HEK293 (cell line): ENCODE data around the gene C1orf198.

Experiments
- BCL6B ChIP-seq: fragments of 450-650 bp; formaldehyde crosslinking; IDR thresholded peaks from 2 replicates; pipeline ENCODE4 v1.5.1; 2017; ENCODE audit warnings: missing biosample characterization, missing genetic modification characterization
- EGR2 ChIP-seq: fragments of 450-650 bp; formaldehyde crosslinking; IDR thresholded peaks from 2 replicates; pipeline ENCODE4 v1.5.1; 2016; ENCODE audit warnings: low read depth, missing biosample characterization, missing genetic modification characterization
- GLI4 ChIP-seq: fragments of 450-650 bp; formaldehyde crosslinking; IDR thresholded peaks from 2 replicates; pipeline ENCODE4 v1.5.1; 2016; ENCODE audit warnings: missing biosample characterization, missing genetic modification characterization
- HIC1 ChIP-seq: fragments of 450-650 bp; formaldehyde crosslinking; IDR thresholded peaks from 2 replicates; pipeline ENCODE4 v1.5.1; 2016; ENCODE audit warnings: missing biosample characterization, missing genetic modification characterization
- HOXC10 ChIP-seq: sonication (generic); formaldehyde crosslinking; IDR thresholded peaks from 2 replicates; pipeline ENCODE4 v1.8.1; 2023; ENCODE audit warnings: mild to moderate bottlenecking, missing genetic modification reagents
- KLF9 ChIP-seq: fragments of 450-650 bp; formaldehyde crosslinking; IDR thresholded peaks from 2 replicates; pipeline ENCODE4 v1.5.1; 2016; ENCODE audit warnings: missing biosample characterization, missing genetic modification characterization, low read depth
- PATZ1 ChIP-seq: fragments of 450-650 bp; formaldehyde crosslinking; IDR thresholded peaks from 2 replicates; pipeline ENCODE4 v1.5.1; 2016; ENCODE audit warnings: missing biosample characterization, missing genetic modification characterization
- SCRT2 ChIP-seq: fragments of 450-650 bp; formaldehyde crosslinking; IDR thresholded peaks from 2 replicates; pipeline ENCODE4 v1.5.1; 2016; ENCODE audit warnings: missing biosample characterization, missing genetic modification characterization
- TRIM28 ChIP-seq: IDR thresholded peaks from 2 replicates; pipeline ENCODE4 v1.6.1; 2011; ENCODE audit warnings: low read length, control low read depth, borderline replicate concordance
- WT1 ChIP-seq: fragments of 450-650 bp; formaldehyde crosslinking; IDR thresholded peaks from 2 replicates; pipeline ENCODE4 v1.5.1; 2016; ENCODE audit warnings: missing biosample characterization, missing genetic modification characterization
- YY2 ChIP-seq: fragments of 450-650 bp; formaldehyde crosslinking; IDR thresholded peaks from 2 replicates; pipeline ENCODE4 v1.5.1; 2016; ENCODE audit warnings: missing biosample characterization, missing genetic modification characterization
- ZFHX2 ChIP-seq: fragments of 450-650 bp; formaldehyde crosslinking; conservative IDR thresholded peaks from 2 replicates; pipeline ENCODE4 v1.5.1; 2016; ENCODE audit warnings: missing biosample characterization, missing genetic modification characterization
- ZFP3 ChIP-seq: fragments of 450-650 bp; formaldehyde crosslinking; IDR thresholded peaks from 2 replicates; pipeline ENCODE4 v1.5.1; 2016; ENCODE audit warnings: low read depth, missing biosample characterization, missing genetic modification characterization
- ZNF174 ChIP-seq: fragments of 450-650 bp; formaldehyde crosslinking; IDR thresholded peaks from 2 replicates; pipeline ENCODE4 v1.5.0; 2017; ENCODE audit warnings: missing biosample characterization, mild to moderate bottlenecking, missing genetic modification characterization
- ZNF2 ChIP-seq: fragments of 450-650 bp; formaldehyde crosslinking; IDR thresholded peaks from 2 replicates; pipeline ENCODE4 v1.5.1; 2016; ENCODE audit warnings: missing biosample characterization, missing genetic modification characterization
- ZNF211 ChIP-seq: fragments of 450-650 bp; formaldehyde crosslinking; IDR thresholded peaks from 2 replicates; pipeline ENCODE4 v1.5.1; 2016; ENCODE audit warnings: low read depth, missing biosample characterization, missing genetic modification characterization
- ZNF24 ChIP-seq: fragments of 450-650 bp; formaldehyde crosslinking; IDR thresholded peaks from 2 replicates; pipeline ENCODE4 v1.5.1; 2016; ENCODE audit warnings: missing biosample characterization, missing genetic modification characterization
- ZNF398 ChIP-seq: fragments of 450-650 bp; formaldehyde crosslinking; IDR thresholded peaks from 2 replicates; pipeline ENCODE4 v1.5.1; 2017; ENCODE audit warnings: missing biosample characterization, missing genetic modification characterization
- ZNF48 ChIP-seq: fragments of 450-650 bp; formaldehyde crosslinking; IDR thresholded peaks from 2 replicates; pipeline ENCODE4 v1.5.1; 2016; ENCODE audit warnings: missing biosample characterization, missing genetic modification characterization
- ZNF510 ChIP-seq: fragments of 450-650 bp; formaldehyde crosslinking; IDR thresholded peaks from 2 replicates; pipeline ENCODE4 v1.5.1; 2018; ENCODE audit warnings: mild to moderate bottlenecking, missing genetic modification characterization, missing biosample characterization; ENCODE audit not compliant: insufficient replicate concordance
- ZNF521 ChIP-seq: fragments of 450-650 bp; formaldehyde crosslinking; IDR thresholded peaks from 2 replicates; pipeline ENCODE4 v1.5.1; 2017; ENCODE audit warnings: missing biosample characterization, mild to moderate bottlenecking, missing genetic modification characterization
- ZNF555 ChIP-seq: fragments of 450-650 bp; formaldehyde crosslinking; conservative IDR thresholded peaks from 2 replicates; pipeline ENCODE4 v1.5.1; 2017; ENCODE audit warnings: missing biosample characterization, mild to moderate bottlenecking, missing genetic modification characterization, inconsistent platforms
- ZNF561 ChIP-seq: fragments of 450-650 bp; IDR thresholded peaks from 2 replicates; pipeline ENCODE4 v1.5.1; 2018; ENCODE audit warnings: missing biosample characterization, missing genetic modification characterization, borderline replicate concordance
- ZNF600 ChIP-seq: fragments of 450-650 bp; formaldehyde crosslinking; IDR thresholded peaks from 2 replicates; pipeline ENCODE4 v1.5.1; 2016; ENCODE audit warnings: missing biosample characterization, missing genetic modification characterization
- ZSCAN16 ChIP-seq: fragments of 450-650 bp; formaldehyde crosslinking; IDR thresholded peaks from 2 replicates; pipeline ENCODE4 v1.5.1; 2016; ENCODE audit warnings: missing biosample characterization, missing genetic modification characterization
- ZSCAN23 ChIP-seq: fragments of 450-650 bp; formaldehyde crosslinking; IDR thresholded peaks from 2 replicates; pipeline ENCODE4 v1.5.1; 2016; ENCODE audit warnings: missing biosample characterization, missing genetic modification characterization
- TF ChIP-seq, protein P1 (sequence below): fragments of 450-650 bp; formaldehyde crosslinking; IDR thresholded peaks from 2 replicates; pipeline ENCODE4 v1.5.1; 2016; ENCODE audit warnings: missing biosample characterization, missing genetic modification characterization

Gene C1orf198

GRCh38 chr1:230868736-230869385, 540 bp upstream of the C1orf198 start (continued):
- TF ChIP-seq HIC1 (tag by site-specific recombination): no peak
- TF ChIP-seq ZNF398 (tag by site-specific recombination): no peak
- no peak for TF ChIP-seq ZNF211 (tag by site-specific recombination)
- no peak for TF ChIP-seq ZSCAN23 (tag by site-specific recombination)
- TF ChIP-seq GLI4 (tag by site-specific recombination): no peak
- no peak for TF ChIP-seq ZFP3 (tag by site-specific recombination)
- TF ChIP-seq YY2 (tag by site-specific recombination): 0 out of 2 replicates have a peak, but pooled peaks have one; percentile 29
- peak; percentile 32; the same call in 1 of the 2 replicates for TF ChIP-seq PATZ1 (tag by site-specific recombination)
- TF ChIP-seq KLF9 (tag by site-specific recombination): no peak
- TF ChIP-seq EGR2 (tag by site-specific recombination): no peak
- TF ChIP-seq ZNF600: peak; percentile 15; the same call in 1 of the 2 replicates
- no peak for TF ChIP-seq ZNF555 (tag by site-specific recombination)
- no peak for TF ChIP-seq BCL6B (tag by site-specific recombination)
- TF ChIP-seq ZSCAN16 (tag by site-specific recombination): no peak
- no peak for TF ChIP-seq TRIM28
- TF ChIP-seq ZFHX2 (tag by site-specific recombination): no peak
- TF ChIP-seq HOXC10 (CRISPR knock-in tag): no peak
- TF ChIP-seq SCRT2 (tag by site-specific recombination): peak; percentile 33; the same call in 1 of the 2 replicates
- no peak for TF ChIP-seq WT1 (tag by site-specific recombination)
- TF ChIP-seq, protein P1, sequence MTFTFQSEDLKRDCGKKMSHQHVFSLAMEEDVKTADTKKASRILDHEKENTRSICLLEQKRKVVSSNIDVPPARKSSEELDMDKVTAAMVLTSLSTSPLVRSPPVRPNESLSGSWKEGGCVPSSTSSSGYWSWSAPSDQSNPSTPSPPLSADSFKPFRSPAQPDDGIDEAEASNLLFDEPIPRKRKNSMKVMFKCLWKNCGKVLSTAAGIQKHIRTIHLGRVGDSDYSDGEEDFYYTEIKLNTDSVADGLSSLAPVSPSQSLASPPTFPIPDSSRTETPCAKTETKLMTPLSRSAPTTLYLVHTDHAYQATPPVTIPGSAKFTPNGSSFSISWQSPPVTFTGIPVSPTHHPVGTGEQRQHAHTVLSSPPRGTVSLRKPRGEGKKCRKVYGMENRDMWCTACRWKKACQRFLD (tag by site-specific recombination): no peak
- TF ChIP-seq ZNF48 (tag by site-specific recombination): no peak
- TF ChIP-seq ZNF521 (tag by site-specific recombination): no peak
- no peak for TF ChIP-seq ZNF174 (tag by site-specific recombination)
- no peak; the same call in 1 of the 2 replicates for TF ChIP-seq ZNF561 (tag by site-specific recombination)
- TF ChIP-seq ZNF2: peak; percentile 72
- no peak for TF ChIP-seq ZNF24 (tag by site-specific recombination)
- no peak for TF ChIP-seq ZNF510
